ENCODE results near the gene STAG3. TPM values are rescaled to one million over a fixed set of nuclear protein-coding genes. Genes with fewer than 3 reads are reported as not detected.
"Not testable (repeated sequence)": the region's sequence is repeated elsewhere in the genome, so short reads cannot be mapped to it uniquely, and the experiment has no call there.

The STAG3 gene
- total and polyA plus RNA-seq, 2 of the 8 experiments (the other 6 are each of a cell fraction or from before 2014, with no cell fraction given): 1.3 to 3.3 TPM

DNA sequence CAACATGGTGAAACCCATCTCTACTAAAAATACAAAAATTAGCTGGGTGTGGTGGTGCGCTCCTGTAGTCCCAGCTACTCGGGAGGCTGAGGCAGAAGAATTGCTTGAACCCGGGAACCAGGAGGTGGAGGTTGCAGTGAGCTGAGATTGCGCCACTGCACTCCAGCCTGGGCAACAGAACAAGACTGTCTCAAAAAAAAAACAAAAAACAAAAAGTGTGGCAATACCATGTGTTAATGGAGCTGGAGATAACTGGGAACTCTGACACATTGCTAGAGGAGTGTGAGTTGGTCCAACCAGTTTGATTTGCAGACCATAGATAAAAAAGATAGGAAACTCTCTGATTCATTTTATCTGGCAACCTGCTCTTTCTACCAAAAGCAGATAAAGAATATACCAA is 31.4 kb upstream of the STAG3 start:
- ChIA-PET POLR2A (ENCODE audit: partially characterized antibody) (interaction anchor here (0.7 to 1.8 kb wide), 4 partner anchors 8 to 54 kb away, joined by 3 to 6 read pairs (median 3); no protein-coding TSS in a partner anchor), CTCF (ENCODE audit: partially characterized antibody) (interaction anchor here (0.6 to 10.2 kb wide), 6 partner anchors 14 to 480 kb away, joined by 3 to 108 read pairs (median 7); no protein-coding TSS in a partner anchor)
- H2BK12ac ChIP-seq (ENCODE audit: low read depth, low read length); H2BK120ac ChIP-seq (replicated peaks; ENCODE audit: low read depth, low read length); H3K9me3 ChIP-seq (ENCODE audit: insufficient read depth in 2 of 2, low read depth in 1 of 2, low read length in 1 of 2); H3K79me1 ChIP-seq (ENCODE audit: low read depth, low read length); H2BK15ac ChIP-seq (ENCODE audit: low read length); H4K20me1 ChIP-seq (replicated peaks in 1 of 2; ENCODE audit: control insufficient read depth in 1 of 2, insufficient read depth in 2 of 2, low read length in 2 of 2); H4K8ac ChIP-seq (ENCODE audit: extremely low read depth, insufficient read depth, low read length); H3K27ac ChIP-seq (ENCODE audit: low read depth, low read length); H2AK5ac ChIP-seq (ENCODE audit: low read depth, low read length); H3K14ac ChIP-seq (ENCODE audit: insufficient read length); H3K56ac ChIP-seq (replicated peaks; ENCODE audit: insufficient read length, low read depth, low read length); H3K23me2 ChIP-seq (ENCODE audit: low read depth, low read length); H3K4ac ChIP-seq (replicated peaks; ENCODE audit: insufficient read length, low read depth, low read length); H3K18ac ChIP-seq (ENCODE audit: extremely low read depth, low read length); H3K23ac ChIP-seq (ENCODE audit: insufficient read length); H3K27me3 ChIP-seq (replicated peaks in 1 of 4; ENCODE audit: control insufficient read depth in 3 of 4, extremely low read depth in 1 of 4, insufficient read depth in 3 of 4, low read length in 3 of 4); H2AFZ ChIP-seq (ENCODE audit: low read length); H3K36me3 ChIP-seq (ENCODE audit: control insufficient read depth in 2 of 4, insufficient read depth in 4 of 4, low read length in 3 of 4); H4K5ac ChIP-seq (ENCODE audit: insufficient read length, low read depth, low read length); H3K9ac ChIP-seq (replicated peaks in 1 of 4; ENCODE audit: extremely low read depth in 1 of 4, low read depth in 3 of 4, low read length in 3 of 4); H2BK20ac ChIP-seq (ENCODE audit: low read length); H3K4me2 ChIP-seq (ENCODE audit: insufficient read depth in 1 of 2, low read depth in 2 of 2, low read length in 2 of 2); H4K91ac ChIP-seq (replicated peaks; ENCODE audit: insufficient read length, low read length); FAIRE-seq; H2BK5ac ChIP-seq (ENCODE audit: low read depth, low read length); H3K4me3 ChIP-seq (ENCODE audit: extremely low read depth in 1 of 4, insufficient read depth in 2 of 4, low read depth in 3 of 4, low read length in 4 of 4); DNase-seq (ENCODE audit: low read depth in 1 of 2, low spot score in 2 of 2); H3K4me1 ChIP-seq (replicated peaks in 1 of 4; ENCODE audit: control insufficient read depth in 3 of 4, insufficient read depth in 4 of 4, low read length in 3 of 4): not testable (repeated sequence)
- 98% methylated on average over 4 of the region's 4 CpGs; no CpG with 5 or more reads in 1 of the 2 experiments for WGBS, 2 experiments (ENCODE audit: extremely low coverage in 1 of 2, insufficient coverage in 1 of 2, insufficient read length in 1 of 2, insufficient replicate concordance in 2 of 2, low coverage in 1 of 2, low lambda C conversion rate in 2 of 2, missing lambda C conversion rate in 1 of 2)
- H3K79me2 ChIP-seq (ENCODE audit: control insufficient read depth in 1 of 2, insufficient read depth in 2 of 2, low read length in 2 of 2): peaks cover 0 to 12% of the 10 kb centered on the region in 2 experiments; a peak in 2 of 4 replicates

Data from H1 (cell line).